AG04450 (cell line): ENCODE results near the gene TTC7B. TPM values are rescaled to one million over a fixed set of nuclear protein-coding genes. Genes with fewer than 3 reads are reported as not detected.

Experiments
- CTCF ChIA-PET: fragments of 300-600, 350-600 bp; formaldehyde crosslinking; extraction: SDS; loops from one replicate; lab custom pipeline; 2022; ENCODE audit warnings: antibody characterized with exemption, inconsistent platforms; lab: Charles Lee
- POLR2A ChIA-PET: fragments of 350-600 bp; formaldehyde crosslinking; extraction: SDS; loops from one replicate; lab custom pipeline; 2021; ENCODE audit warnings: antibody characterized with exemption, inconsistent platforms; lab: Yijun Ruan, JAX
- DNase-seq: peaks from one replicate; pipeline ENCODE4 v3.0.0-alpha.2; 2011; ENCODE audit warnings: low read depth, low spot score
- H3K27ac ChIP-seq: one replicate; pipeline ENCODE4 v1.5.1; 2012; ENCODE audit warnings: low read depth, low read length, control low read depth
- H3K27me3 ChIP-seq: one replicate; pipeline ENCODE4 v1.6.0; 2012; ENCODE audit warnings: low read length; ENCODE audit not compliant: control insufficient read depth, insufficient read depth
- H3K4me3 ChIP-seq: 2 replicates; pipeline ENCODE4 v1.5.1; 2011; ENCODE audit warnings: mild to moderate bottlenecking, low read depth, low read length, control low read depth
- H3K9me3 ChIP-seq: 2 replicates; pipeline ENCODE4 v1.5.1; 2012; ENCODE audit warnings: low read length; ENCODE audit not compliant: control insufficient read depth, insufficient read depth
- CTCF ChIP-seq: IDR thresholded peaks from 2 replicates; pipeline ENCODE4 v1.5.1; 2011; ENCODE audit warnings: low read depth, low read length, control low read depth, inconsistent platforms
- polyA plus RNA-seq: library from polyadenylated mRNA; depleted of rRNA; stranded (reverse); fragments of >200 nt; gene quantifications from 2 replicates; pipeline ENCODE4 v1.2.3, GENCODE V29; 2011

The TTC7B gene
- polyA plus RNA-seq, 1 experiment: 36.0 TPM

- no peak overlapping the region for H3K27ac ChIP-seq
- TF ChIP-seq CTCF: no peak
- H3K4me3 ChIP-seq: no peak overlapping the region
- H3K9me3 ChIP-seq: no peaks in the 10 kb centered on the region
- H3K27me3 ChIP-seq: no peaks in the 10 kb centered on the region
- CTCF ChIA-PET: no interaction called here
- POLR2A ChIA-PET: no interaction called here
- DNase-seq: no peak
These were observed 137.8 kb downstream of the TTC7B start for GRCh38 chr14:90678420-90678819.

- POLR2A ChIA-PET: no interaction called here
- H3K27ac ChIP-seq: peak overlapping the region; percentile 63
- CTCF ChIA-PET: no interaction called here
- H3K4me3 ChIP-seq: no peak overlapping the region
- H3K9me3 ChIP-seq: no peaks in the 10 kb centered on the region
- no peaks in the 10 kb centered on the region for H3K27me3 ChIP-seq
- TF ChIP-seq CTCF: no peak
- no peak for DNase-seq
These were observed 138.7 kb downstream of the TTC7B start for GRCh38 chr14:90677484-90678050.

- no peaks in the 10 kb centered on the region for H3K27me3 ChIP-seq
- no peak overlapping the region for H3K27ac ChIP-seq
- ChIA-PET CTCF (no interaction called here), POLR2A (no interaction called here)
- no peak for DNase-seq
- H3K9me3 ChIP-seq: no peaks in the 10 kb centered on the region
- no peak for TF ChIP-seq CTCF
- H3K4me3 ChIP-seq: no peak overlapping the region
These were observed 139.3 kb downstream of the TTC7B start for GRCh38 chr14:90676912-90677311.

GRCh38 chr14:90676356-90676755, 139.9 kb downstream of the TTC7B start:
- ChIA-PET POLR2A (no interaction called here), CTCF (no interaction called here)
- TF ChIP-seq CTCF: no peak
- Histone ChIP-seq H3K27me3 (no peaks in the 10 kb centered on the region), H3K4me3 (no peak overlapping the region), H3K27ac (no peak overlapping the region), H3K9me3 (no peaks in the 10 kb centered on the region)
- DNase-seq: no peak

- ChIA-PET CTCF (interaction anchor here (1.0 to 1.4 kb wide), 2 partner anchors 22 to 374 kb away, joined by 3 to 4 read pairs; no protein-coding TSS in a partner anchor), POLR2A (no interaction called here)
- Histone ChIP-seq H3K9me3 (no peaks in the 10 kb centered on the region), H3K27me3 (no peaks in the 10 kb centered on the region), H3K27ac (peak overlapping the region; percentile 3), H3K4me3 (no peak overlapping the region)
- no peak for DNase-seq
- no peak for TF ChIP-seq CTCF
These were observed 140.8 kb downstream of the TTC7B start for GRCh38 chr14:90675399-90675798.
